RWPE1 (cell line): Measurements from ENCODE around the gene NRXN3.

ENCODE experiments used
- CTCF ChIA-PET: fragments of 350-600 bp; sonication (Branson Sonifier 250); formaldehyde crosslinking; extraction: SDS; loops from one replicate; lab custom pipeline; 2021; lab: Yijun Ruan, JAX
- POLR2A ChIA-PET: fragments of 400-600 bp; formaldehyde crosslinking; extraction: SDS; loops from one replicate; lab custom pipeline; 2020; ENCODE audit warnings: antibody characterized with exemption; ENCODE audit not compliant: low non-redundant PET; lab: Yijun Ruan, JAX
- DNase-seq: peaks from one replicate; pipeline ENCODE4 v3.0.0; 2012; ENCODE audit warnings: low spot score
- H3K27ac ChIP-seq: fragments of 450-650 bp; 2 replicates; pipeline ENCODE4 v1.5.1; 2017
- CTCF ChIP-seq: fragments of 450-650 bp; conservative IDR thresholded peaks from 2 replicates; pipeline ENCODE4 v1.5.1; 2017; ENCODE audit warnings: low read depth, mild to moderate bottlenecking

NRXN3 gene

GRCh38 chr14:78840898-78841297, 670.7 kb downstream of the NRXN3 start:
- TF ChIP-seq CTCF: no peak
- POLR2A ChIA-PET: no interaction called here
- no peak for DNase-seq
- CTCF ChIA-PET: interaction anchor here (0.7 kb wide), 1 partner anchor 1429 kb away, joined by 3 read pairs; no protein-coding TSS in a partner anchor
- no peak overlapping the region for H3K27ac ChIP-seq

GRCh38 chr14:78847801-78848200, 677.6 kb downstream of the NRXN3 start:
- no peak for DNase-seq
- ChIA-PET CTCF (interaction anchor here (0.6 to 1.2 kb wide), 7 partner anchors 10 to 526 kb away, joined by 3 to 7 read pairs (median 3); no protein-coding TSS in a partner anchor), POLR2A (no interaction called here)
- TF ChIP-seq CTCF: no peak
- no peak overlapping the region for H3K27ac ChIP-seq

GRCh38 chr14:78848234-78848820, 678.2 kb downstream of the NRXN3 start:
- POLR2A ChIA-PET: no interaction called here
- TF ChIP-seq CTCF: peak; percentile 87
- CTCF ChIA-PET: interaction anchor here (0.6 to 1.2 kb wide), 9 partner anchors 9 to 1908 kb away, joined by 3 to 7 read pairs (median 3); no protein-coding TSS in a partner anchor
- peak; percentile 51 for DNase-seq
- no peak overlapping the region for H3K27ac ChIP-seq

- TF ChIP-seq CTCF: no peak
- CTCF ChIA-PET: interaction anchor here (0.6 kb wide), 1 partner anchor 1974 kb away, joined by 3 read pairs; no protein-coding TSS in a partner anchor
- DNase-seq: no peak
- POLR2A ChIA-PET: interaction anchor here (0.5 kb wide), 1 partner anchor 609 kb away, joined by 3 read pairs; no protein-coding TSS in a partner anchor
- H3K27ac ChIP-seq: no peak overlapping the region
Measured at GRCh38 chr14:78849952-78850351, 679.8 kb downstream of the NRXN3 start.

- ChIA-PET POLR2A (no interaction called here), CTCF (interaction anchor here (0.6 kb wide), 1 partner anchor 36 kb away, joined by 3 read pairs; no protein-coding TSS in a partner anchor)
- H3K27ac ChIP-seq: no peak overlapping the region
- no peak for TF ChIP-seq CTCF
- DNase-seq: no peak
Measured at GRCh38 chr14:78851189-78851588, 681.0 kb downstream of the NRXN3 start.

- no peak for TF ChIP-seq CTCF
Measured at GRCh38 chr14:78852040-78852439, 681.9 kb downstream of the NRXN3 start.

More at GRCh38 chr14:78852040-78852439, 681.9 kb downstream of the NRXN3 start:
- POLR2A ChIA-PET: no interaction called here
- H3K27ac ChIP-seq: no peak overlapping the region
- CTCF ChIA-PET: no interaction called here
- DNase-seq: no peak
